Measurements from ENCODE around the gene FKBP7.
"Not testable (repeated sequence)": the region's sequence is repeated elsewhere in the genome, so short reads cannot be mapped to it uniquely, and the experiment has no call there.

The FKBP7 gene

DNA sequence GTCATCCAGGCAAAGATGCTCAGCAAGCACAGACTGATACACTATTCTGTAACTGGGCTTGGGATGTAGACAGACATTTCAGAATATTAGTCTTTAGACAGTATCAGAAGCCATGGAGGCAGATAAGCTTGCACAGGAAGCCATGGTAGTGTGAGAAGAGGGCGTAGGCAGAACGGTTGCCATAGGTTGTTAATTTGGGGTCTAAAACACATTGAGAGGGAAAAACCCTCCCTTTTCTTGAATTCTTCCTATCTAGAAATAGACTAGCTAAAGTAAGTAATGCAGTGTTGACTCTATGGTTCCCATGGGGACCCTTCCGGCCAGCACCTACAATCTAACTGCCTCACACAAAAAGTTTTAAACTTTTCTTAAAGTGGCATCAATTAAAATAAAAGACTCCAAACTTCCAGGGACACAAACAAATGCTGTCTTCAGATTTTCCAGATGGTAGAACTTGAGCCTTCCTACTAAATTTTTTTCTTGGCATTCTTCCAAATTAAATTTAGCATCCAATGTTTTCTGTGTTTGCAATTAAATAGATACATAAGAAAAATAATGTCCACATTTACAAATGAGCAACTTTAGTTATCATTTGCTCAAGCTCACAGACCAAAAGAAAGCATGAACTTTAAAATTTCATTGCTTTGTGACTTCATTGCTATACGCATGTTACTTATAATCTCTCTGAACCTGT, 29.3 kb downstream of the FKBP7 start:
- DNase-seq: peak in 1 of 2 donors; percentile 26

DNA sequence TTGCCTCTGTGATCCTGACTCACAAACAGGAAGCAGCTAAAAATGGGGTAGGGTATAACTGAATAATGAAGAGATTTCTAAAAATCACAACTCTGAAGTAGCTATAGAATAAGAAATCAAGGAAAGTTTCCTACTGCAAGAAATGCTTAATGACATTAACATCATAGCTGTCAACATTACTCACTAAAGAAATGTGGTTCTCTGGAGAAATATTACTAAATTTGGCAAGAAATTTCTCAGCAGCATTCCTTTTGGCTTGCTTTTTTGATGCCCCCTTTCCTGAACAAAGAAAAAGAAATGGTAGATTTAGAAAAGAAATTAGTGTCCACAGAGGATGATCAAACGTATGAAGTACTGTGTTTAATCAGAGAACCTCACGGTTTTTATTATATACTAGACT, 37.0 kb downstream of the FKBP7 start:
- DNase-seq: no peak

DNA sequence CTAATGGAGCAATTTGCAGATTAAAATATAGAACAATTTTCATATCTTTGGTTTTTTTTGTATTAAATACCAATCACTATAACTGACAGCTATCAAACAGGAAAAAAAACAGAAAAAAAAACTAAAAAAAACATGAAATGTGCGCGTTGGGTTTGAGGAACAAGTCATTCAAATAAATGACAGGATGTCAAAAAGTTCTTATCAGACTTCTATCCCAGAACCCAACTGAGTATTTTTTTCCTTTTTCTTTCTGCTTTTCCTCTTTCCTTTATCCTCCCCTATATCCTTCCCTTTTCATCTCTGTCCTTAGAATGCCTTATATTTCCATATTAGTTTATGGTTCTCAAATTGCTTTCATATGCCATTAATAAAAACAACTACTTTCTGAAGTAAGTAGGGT, 41.7 kb downstream of the FKBP7 start:
- no peak for DNase-seq

DNA sequence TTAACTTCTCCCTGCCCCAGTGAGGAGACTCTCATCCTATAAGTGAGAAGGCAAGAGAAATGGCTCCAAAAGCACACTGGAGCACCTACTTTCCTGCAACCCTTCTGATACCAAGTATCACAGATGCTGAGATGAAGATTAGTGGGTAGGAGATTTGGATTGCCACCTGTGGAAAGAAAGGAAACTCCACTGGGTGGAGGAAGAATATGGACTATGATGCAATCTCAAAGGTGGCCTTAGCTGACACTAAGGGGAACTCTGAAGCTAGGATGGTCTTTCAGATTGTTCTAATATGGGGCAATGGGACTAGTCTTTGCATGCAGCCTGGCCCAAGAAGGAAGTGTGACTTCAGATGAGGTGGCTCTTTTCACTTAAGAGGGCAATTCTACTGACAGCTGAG, 49.1 kb downstream of the FKBP7 start:
- no peak for DNase-seq

DNA sequence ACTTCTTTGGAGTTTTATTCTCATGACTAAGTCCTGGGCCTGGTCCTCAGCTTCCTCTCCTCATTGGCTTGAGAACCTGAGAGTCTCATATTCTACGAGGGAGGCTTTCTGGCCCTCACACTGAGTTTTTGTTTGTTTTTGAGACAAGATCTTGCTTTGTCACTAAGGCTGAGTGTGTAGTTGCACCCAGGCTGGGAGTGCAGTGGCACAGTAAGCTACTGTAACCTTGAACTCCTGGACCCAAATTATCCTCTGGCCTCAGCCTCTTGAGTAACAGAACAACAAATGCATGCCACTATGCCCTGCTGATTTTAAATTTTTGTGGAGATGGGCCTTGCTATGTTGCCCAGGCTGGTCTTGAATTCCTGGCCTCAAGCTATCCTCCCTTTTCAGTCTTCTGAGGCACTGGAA, 50.0 kb downstream of the FKBP7 start:
- no peak for DNase-seq

DNA sequence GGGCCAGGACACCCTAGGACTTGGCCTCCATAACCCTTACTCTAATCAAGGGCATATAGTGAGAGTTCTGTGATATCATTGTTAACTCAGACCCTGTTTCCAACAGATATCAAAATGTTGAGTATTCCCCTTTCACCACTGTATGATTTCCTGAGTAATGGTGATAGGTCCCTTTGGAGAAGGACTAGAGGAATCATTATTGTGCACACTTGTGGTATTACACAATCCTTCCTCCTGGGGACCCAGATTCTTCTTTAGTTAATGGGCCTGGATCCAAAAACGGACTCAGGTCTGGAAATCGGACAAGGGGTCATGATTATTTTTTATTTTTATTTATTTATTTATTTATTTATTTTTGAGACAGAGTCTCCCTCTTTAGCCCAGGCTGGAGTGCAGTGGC, 50.9 kb downstream of the FKBP7 start:
- no peak for DNase-seq

DNA sequence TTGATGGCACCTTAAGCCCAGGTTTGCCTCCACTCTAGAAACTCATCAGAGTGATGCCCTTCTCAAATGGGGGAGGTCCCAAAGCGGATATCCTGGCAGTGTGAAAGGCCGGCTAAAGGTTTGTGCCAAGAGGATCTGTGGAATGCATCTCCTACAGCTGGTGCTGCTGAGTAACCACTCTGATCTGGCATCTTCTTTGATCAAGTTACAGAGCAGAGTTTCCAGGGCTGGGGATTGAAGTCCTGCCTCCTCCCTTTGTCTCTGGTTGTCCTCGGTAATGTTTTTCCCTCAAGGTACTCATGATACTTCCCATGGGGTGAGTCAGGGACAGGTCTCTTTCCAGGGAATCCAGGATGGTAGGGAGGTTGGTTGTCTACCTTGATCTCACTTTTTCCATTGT, 52.0 kb downstream of the FKBP7 start:
- no peak for DNase-seq

DNA sequence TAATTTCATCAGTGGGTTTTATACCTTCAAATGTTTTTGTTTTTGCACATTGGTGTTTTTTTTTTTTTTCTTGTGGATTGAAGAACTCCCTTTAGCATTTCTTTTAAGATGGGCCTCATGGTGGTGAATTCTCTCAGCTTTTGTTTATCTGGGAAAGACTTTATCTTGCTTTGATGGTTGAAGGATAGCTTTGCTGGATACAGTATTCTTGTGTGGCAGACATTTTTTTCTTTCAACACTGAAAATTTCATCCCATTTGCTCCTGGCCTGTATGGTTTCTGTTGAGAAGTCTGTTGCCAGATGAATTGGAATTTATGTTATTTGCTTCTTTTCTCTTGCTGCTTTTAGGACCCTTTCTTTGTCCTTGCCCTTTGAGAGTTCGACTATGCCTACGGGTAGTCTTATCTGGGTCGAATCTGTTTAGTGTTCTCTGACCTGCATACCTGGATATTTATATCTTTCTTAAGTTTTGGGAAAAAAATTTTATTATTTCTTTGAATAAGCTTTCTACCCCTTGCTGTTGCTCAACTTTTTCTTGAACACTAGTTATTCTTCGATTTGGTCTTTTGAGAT, 53.1 kb downstream of the FKBP7 start:
- no peak for DNase-seq

DNA sequence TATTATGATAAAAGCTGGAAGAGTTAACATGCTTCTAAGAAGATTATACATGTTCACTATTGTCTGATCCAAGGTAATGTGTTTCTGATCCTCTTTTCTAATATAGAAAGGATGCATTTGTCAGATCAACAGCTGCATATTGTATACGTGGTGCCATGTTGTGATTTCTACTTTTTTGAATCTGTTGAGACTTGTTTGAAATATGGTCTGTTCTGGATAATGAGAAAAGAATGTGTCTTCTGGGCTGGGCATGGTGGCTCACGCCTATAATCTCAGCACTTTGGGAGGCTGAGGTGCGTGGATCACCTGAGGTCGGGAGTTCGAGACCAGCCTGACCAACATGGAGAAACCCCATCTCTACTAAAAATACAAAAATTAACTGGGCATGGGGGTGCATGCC, 54.7 kb downstream of the FKBP7 start:
- not testable (repeated sequence) for DNase-seq

DNA sequence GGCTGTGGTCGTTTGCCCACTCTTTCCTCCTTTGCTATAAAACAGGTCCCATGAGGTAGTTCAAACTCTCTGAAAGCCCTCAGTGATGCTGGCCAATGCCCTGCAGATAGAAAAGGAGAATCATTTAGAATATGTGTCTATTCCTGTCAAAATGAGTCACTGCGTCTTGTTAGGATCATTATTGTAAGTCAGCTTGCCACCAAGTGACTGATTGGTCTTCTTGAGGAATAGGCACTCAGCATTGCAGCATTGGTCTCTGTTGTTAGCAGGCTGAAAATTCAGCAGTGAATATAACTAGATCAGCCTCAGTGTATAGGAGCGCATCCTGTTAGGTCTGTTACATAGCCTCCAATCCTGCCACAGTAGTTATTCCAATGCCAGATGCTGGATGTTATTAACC, 56.3 kb downstream of the FKBP7 start:
- DNase-seq: no peak

DNA sequence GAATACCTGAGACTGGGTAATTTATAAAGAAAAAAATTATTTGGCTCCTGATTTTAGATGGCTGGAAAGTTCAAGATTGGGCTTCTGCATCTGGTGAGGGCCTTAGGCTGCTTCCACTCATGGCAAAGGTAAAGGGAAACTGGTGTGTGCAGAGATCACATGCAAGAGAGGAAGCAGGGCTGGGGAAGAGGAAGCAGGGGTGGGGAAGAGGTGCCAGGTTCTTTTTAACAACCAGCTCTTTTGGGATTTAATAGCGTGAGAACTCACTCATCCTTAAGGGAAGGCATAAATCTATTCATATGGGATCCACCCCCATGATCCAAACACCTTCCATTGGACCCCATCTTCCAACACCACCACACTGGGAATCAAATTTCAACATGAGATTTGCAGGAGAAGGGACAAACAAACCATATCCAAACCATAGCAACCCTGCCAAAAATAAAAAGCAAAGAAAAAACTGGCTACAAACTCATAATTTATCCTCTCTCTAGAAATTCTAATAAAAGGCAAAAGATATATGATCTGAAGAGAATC, 57.9 kb downstream of the FKBP7 start:
- DNase-seq: no peak

DNA sequence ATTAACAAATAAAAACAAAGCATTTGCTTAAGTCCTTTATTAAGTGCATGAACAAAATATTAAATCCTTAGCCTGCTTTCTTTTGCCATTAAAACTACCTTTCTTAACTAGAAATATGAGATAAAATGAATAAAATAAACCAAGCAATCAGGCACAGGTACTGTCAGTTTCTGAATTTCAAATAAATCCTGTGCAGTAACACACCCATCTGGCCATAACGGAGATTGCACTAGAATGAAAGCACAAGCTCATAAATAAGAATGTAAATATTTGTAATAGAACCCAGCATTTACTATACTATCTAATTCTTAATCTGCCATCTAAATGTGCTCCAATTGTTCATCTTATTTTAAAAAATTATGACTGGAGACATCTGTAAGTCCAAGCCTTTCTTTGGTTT, 59.3 kb downstream of the FKBP7 start:
- peak in 1 of 2 donors; percentile 5 for DNase-seq

DNA sequence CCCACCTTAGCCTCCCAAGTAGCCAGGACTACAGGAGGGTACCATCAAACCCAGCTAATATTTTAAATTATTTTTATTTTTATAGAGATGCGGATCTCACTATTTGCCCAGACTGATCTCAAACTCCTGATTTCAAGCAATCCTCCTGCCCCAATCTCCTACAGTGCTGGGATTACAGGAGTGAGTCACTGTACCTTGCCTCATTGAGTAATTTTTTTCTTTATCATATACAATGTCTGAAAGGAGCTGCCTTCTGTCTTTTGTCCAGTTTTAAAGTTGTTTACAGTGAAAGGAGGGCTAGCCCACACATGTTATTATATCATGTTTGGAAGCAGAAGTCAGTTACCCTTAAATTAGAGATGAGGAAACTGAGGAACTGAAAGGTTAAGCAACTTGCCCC, 60.0 kb downstream of the FKBP7 start:
- no peak for DNase-seq

DNA sequence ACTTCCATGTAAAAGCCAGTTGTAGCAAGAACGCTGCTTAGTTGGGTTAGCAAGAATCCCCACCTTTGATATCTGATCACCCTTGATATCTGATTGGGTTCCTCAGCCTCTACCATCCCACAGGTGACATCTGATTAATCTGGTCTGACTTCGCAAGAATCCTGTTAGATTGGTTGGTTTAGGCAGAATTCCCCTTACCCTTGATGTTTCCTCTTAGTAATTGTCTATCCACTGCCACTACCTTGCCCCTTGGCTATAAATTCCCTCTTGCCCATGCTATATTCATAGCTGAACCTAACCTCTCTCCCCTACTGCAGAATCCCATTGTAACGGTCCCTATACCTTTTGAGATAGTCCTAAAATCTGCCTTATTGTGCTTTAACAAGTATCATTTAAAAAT, 60.5 kb downstream of the FKBP7 start:
- DNase-seq: no peak

DNA sequence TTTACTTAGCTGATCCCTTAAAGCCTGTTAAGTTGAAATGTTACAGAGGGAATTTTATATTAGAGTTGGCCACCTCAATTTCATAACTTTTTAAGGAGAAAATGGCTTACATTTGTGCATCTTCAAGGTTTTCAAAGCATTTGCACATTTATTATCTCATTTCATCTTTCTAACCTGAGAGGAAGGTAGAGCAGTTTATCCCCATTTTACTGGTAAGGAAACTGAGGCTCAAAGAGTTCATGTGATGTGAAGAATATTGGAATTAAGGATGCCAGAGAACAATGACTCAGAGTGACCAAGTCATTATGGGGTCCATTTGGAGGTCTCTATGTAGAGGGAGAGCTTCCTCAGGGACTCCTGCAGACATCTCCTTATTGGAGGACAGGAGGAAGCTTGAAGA, 62.4 kb downstream of the FKBP7 start:
- no peak for DNase-seq

DNA sequence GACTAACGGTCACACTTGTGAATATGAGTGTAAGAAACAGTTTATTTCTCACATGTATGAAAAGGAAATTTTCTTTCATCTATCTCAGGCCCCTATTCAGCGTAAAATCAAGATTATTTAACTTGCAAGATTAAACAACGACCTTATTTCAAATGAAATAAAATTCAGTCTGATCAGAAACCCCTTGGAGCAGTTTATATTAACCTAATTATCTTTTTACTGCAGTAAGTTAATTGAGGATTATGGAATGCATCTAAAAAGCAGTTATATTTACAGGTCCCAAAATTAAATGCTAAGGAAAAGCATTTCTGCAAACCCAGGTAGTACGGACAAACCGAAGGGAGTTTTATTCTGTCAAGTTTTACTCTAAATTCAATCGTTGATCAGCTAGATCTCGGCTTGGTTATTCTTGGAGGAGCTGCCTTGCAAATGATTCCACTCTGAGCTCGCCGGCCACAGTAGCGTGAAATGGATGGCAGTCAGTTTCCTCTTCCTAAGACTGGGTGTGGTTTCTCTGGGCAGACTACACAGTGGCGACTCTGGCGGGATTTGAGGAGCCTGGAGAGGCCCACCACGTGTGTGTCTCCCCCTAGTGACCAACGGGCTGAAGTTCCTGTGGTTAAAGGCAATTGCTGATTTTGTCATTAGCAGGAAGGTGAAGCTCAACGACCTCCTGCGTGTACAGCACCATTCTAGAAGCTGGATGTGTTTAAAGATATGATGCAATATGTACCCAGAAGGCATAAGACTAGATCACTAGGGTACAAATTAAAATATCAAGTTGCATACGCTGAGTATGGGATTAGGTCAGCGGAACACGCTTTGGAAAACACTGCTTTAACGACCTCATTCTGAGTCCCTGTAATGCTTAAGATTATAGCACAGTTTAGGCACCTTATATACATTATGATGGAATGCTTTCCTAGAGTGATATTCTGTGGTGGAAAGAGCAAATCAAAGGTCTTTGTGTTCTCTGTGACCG, 63.8 kb downstream of the FKBP7 start:
- DNase-seq: peak; percentile 87 to 89
